HG02981 (cell line): ENCODE measurements around the gene SRSF12.
"Not testable (repeated sequence)": the region's sequence is repeated elsewhere in the genome, so short reads cannot be mapped to it uniquely, and the experiment has no call there.

Source experiments
- ATAC-seq: cut with Tn5 transposase; IDR thresholded peaks from one replicate; pipeline ENCODE4 v1.9.1; 2021; ENCODE audit warnings: mild to moderate bottlenecking, moderate library complexity; ENCODE audit not compliant: unreplicated experiment

SRSF12 gene

GRCh38 chr6:89131599-89131998 is 13.7 kb upstream of the SRSF12 start:
- ATAC-seq = no peak

DNA sequence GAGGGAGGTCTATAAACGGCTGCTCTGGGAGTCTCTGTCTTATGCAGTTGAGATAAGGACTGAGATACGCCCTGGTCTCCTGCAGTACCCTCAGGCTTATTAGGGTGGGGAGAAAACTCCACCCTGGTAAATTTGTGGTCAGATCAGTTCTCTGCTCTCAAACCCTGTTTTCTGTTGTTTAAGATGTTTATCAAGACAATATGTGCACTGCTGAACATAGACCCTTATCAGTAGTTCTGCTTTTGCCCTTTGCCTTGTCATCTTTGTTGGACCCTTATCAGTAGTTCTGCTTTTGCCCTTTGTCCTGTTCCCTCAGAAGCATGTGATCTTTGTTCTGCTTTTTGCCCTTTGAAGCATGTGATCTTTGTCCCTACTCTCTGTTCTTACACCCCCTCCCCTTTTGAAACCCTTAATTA is 10.4 kb upstream of the SRSF12 start:
- not testable (repeated sequence) for ATAC-seq

DNA sequence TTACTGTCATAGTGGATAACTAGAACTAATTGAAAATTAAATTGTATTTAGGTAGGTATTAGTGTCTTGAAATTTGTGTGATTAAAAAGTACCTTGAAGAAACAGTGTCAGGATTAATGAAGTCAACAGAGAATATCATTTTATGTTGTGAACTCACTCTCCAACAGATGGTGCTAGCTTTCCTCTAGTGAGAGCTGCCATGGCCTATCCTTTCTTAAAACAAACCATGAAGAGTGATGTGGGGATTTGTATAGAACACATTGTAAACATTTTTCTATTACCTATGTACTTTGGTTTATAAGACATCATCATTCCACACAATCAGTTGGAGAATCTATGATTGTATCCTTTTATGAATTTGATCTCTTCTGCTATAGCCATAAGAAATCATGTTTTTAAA is 4.8 kb upstream of the SRSF12 start:
- no peak for ATAC-seq

GRCh38 chr6:89121934-89122333 is 4.1 kb upstream of the SRSF12 start:
- no peak for ATAC-seq

DNA sequence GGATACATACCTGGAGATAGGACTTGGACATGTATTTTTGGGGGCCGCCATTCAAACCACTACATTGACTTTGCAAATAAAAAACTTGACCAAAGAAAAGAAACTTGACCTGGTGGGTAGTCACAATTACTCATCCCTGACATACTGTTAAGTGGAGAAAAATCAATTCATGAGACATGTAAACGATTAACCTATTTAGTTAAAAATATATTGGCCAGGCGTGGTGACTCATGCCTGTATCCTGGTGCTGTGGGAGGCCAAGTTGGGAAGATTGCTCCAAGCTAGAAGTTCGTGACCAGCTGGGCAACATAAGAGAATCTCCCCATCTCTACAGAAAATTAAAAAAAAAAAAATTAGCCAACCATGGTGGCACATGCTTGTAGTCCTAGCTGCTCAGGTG is 2.5 kb upstream of the SRSF12 start:
- no peak for ATAC-seq

DNA sequence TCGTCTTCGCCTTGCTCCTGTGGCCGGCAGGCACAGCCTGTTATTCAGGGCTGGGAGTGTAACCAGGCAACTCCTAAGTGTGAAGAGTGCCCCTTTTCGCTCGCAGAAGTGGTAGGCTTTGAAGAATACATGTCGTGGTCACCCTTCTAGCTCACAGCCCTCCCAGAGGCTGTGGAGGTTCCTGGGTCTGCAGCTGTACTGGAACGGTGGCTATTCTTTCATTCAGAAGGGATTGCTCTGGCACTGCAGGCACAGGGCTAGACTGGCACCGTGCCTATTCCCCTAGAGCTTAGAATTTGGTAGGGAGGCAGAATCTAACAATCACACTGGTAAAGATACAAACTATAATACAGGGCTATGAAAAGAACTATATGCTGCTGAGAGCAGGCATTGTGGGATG is 1.1 kb upstream of the SRSF12 start:
- ATAC-seq = no peak

DNA sequence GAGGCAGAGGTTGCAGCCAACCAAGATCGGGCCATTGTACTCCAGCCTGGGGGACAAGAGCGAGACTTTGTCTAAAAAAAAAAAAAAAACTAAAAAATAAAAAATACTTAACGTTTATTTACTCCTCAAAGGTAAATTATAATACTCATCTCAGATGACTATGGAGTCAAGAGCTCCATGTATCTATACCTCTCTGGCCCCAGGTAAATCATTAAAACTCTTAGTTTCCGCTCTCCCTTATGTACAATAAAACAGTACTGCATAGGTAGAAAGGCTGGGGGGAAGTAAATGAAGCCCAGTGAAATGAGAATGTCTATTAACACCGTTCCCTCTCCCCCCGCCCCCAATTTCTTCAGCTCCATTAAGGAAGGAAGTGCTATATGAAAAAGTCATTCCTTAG is 1.2 kb downstream of the SRSF12 start:
- no peak for ATAC-seq

DNA sequence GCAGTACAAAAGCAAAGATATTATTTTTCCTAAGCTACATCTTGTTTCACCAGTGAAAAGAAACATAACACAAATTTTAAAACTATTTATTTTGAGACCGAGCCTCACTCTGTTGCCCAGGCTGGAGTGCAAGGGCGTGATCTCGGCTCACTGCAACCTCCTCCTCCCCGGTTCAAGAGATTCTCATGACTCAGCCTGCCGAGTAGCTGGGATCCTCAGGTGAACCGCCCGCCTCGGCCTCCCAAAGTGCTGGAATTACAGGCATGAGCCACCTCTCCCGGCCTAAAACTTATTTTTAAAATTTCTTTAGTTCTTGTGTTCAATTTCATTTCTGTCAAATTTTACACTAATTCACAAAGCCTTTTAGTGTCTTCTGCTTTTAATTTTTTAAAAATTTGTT is 5.9 kb downstream of the SRSF12 start:
- no peak for ATAC-seq

DNA sequence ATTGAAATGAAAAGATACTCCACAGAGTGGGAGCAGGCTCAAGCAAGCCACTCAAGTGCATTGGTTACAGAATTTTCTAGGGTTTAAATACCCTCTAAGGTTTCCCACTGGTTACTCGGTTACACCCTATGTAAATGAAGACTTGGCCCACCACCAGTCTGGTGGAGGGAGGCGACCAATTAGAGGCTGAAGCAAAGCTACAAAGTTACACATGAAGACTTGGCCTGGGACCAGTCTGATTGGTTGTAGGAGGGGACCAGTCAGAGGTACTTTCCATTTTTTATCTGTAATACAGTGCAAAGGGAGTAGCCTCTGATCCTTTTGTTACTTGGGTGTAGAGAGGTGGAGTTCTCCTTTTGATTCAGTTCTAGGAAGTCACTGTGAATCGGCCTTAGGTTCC is 7.6 kb downstream of the SRSF12 start:
- ATAC-seq = no peak

- no peak for ATAC-seq
Measured at GRCh38 chr6:89100114-89100513, 17.8 kb downstream of the SRSF12 start.

DNA sequence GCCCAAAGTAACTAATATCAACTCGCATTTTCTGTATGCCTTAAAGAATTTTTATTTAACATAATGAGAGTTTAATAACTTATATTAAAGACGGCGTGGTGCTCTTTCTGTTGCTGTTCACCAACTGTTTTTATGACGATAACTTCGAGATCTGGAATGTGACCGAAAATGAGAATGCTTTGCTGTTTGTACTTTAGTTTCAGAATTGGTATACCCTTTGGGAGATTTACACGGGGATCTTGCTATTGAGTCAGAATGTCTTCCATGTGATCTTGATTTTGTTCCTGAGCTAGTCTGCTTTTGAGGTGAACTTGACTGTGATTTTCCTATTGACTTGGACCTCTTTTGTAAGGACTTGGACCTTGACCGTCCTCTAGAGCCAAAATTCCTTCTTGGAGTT is 19.4 kb downstream of the SRSF12 start:
- ATAC-seq = no peak

GRCh38 chr6:89087881-89088280 is 30.0 kb downstream of the SRSF12 start:
- ATAC-seq = no peak

- no peak for ATAC-seq
Measured at GRCh38 chr6:89085409-89086205, 32.3 kb downstream of the SRSF12 start.

DNA sequence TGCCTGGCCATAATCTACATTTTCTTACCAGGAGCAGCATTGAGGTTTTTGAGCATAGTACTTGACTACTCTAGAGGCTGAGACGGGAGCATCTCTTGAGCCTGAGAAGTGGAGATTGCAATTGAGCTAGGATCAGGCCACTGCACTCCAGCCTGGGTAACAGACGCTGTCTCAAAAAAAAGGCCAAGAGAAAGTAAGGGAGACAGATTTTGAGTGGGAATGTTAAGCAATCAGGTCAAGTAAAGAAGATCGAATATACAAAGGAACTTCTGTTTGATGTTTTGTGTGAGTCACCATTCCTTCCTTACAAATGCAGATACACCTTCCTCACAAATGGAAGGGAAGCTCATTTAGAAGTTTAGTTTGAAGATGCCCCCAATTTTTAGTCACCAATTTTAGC is 32.9 kb downstream of the SRSF12 start:
- no peak for ATAC-seq

DNA sequence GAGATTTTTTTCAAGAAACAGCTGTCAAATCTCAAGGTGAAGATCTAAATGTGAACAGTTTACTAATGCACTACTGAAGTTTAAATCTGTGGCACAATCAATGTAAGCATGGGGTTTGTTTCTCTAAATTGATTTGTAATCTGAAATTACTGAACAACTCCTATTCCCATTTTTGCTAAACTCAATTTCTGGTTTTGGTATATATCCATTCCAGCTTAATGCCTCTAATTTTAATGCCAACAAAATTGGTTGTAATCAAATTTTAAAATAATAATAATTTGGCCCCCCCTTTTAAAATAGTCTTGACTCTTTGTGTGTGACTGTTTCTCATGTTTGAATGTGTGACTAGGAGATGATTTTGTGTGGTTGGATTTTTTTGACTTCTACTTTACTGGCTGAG is 33.3 kb downstream of the SRSF12 start:
- ATAC-seq = no peak

- ATAC-seq = no peak
Measured at GRCh38 chr6:89082486-89082891, 35.4 kb downstream of the SRSF12 start.

GRCh38 chr6:89081423-89082322 is 36.2 kb downstream of the SRSF12 start:
- peak; percentile 62 for ATAC-seq

- no peak for ATAC-seq
Measured at GRCh38 chr6:89081129-89081422, 36.8 kb downstream of the SRSF12 start.

DNA sequence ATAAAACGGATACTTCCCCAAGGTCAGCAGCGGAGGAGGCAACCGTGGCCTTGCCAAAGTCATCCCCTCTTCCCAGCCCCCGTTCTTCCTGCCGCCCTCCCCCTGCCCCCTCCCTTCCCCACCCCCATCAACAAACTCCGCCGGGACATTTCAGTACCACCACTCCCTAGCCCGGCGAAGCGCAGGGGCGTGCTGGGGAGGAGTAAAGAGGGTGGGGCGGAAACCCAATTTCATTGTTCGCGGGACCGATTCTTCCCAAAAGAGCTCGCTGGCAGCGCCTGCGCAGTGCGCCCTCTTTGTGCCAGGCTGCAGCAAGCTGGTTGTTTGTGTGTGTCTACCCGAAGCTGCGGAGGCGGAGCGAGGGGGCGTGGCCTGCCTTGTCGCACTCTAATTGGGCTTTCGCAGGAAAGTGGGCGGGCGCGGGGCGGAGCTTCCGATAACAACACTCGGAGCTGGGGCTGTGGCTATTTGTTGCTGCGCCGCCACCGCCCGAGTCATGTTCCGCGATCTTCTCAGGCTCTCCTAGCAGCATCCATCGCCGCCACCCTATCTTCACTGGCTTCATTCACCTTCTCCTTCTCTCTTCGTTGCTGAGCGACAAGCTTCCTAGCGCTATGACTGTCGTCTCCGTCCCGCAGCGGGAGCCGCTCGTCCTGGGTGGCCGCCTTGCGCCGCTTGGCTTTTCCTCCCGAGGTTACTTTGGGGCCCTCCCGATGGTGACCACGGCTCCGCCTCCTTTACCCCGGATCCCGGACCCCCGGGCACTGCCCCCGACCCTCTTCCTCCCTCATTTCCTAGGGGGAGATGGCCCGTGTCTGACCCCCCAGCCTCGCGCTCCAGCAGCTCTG is 37.4 kb downstream of the SRSF12 start, which contains the start of gene PNRC1:
PNRC1 (plus strand) TSS at position 471 of the 848 bp plus-strand sequence; CDS start at position 615, 144 bp downstream.
- peak; percentile 63 for ATAC-seq

DNA sequence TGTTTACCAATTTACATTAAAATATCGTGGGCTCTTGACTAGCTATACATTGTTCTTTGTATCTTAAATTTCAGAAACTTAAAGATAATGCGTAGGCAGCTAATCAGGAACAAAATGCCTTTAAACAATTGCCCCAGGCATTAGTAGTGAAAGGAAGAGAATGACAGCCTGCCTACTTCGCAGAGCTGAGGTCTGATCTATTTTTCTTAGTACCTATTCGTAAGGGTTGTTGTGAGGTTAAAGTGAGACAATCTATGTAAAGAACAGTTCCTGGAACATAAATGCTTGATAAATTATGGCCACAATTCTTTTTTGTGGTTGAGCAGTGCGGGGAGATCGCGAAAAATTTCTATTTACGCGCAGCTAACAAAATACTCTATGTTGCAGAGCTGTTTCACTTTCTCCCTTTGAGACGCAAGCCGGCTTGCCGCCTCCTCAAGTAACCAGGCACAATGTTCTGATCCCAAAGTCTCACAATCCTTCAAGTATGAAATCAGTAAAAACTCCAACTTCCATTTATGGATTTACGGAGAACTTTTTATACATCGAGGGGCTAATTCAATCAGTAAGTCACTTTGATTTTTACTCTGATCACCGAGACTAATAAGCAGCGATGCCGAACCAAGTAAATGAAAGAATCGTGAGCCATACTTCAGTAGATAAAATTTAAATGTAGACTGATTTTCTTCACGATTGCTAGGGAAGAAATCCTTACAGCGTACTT is 38.2 kb downstream of the SRSF12 start:
- ATAC-seq = no peak

DNA sequence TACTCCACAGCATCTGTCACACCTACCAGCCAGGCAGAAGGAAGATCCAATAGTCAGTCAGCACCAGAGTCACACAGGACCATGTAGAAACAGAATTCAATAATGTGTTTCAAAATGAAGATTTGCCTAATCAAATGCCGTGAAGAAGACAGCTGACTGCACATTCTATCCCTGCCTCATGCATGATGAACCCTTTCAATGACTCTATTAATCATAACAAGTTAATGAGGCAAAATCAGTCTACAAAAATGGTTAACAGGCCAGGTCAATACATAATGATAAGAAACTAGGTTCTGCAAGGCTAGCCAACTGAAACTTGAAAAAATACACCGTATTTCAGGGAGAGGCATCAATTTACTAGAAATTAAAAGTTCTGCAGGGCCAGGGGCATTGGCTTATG is 44.0 kb downstream of the SRSF12 start:
- ATAC-seq = no peak
